GM21619 (cell line): ENCODE data around the gene DIS3L2.
"Not testable (repeated sequence)": the region's sequence is repeated elsewhere in the genome, so short reads cannot be mapped to it uniquely, and the experiment has no call there.

Experiments
- ATAC-seq: cut with Tn5 transposase; IDR thresholded peaks from one replicate; pipeline ENCODE4 v1.9.1; 2021; ENCODE audit not compliant: unreplicated experiment

The DIS3L2 gene

GRCh38 chr2:231928901-231929725 lies 32.4 kb upstream of the DIS3L2 start:
- ATAC-seq = no peak

- no peak for ATAC-seq
Observed at GRCh38 chr2:231929961-231930592, 31.4 kb upstream of the DIS3L2 start.

GRCh38 chr2:231930593-231931281 lies 30.8 kb upstream of the DIS3L2 start:
- ATAC-seq = no peak

GRCh38 chr2:231931481-231931915 lies 30.0 kb upstream of the DIS3L2 start:
- no peak for ATAC-seq

GRCh38 chr2:231932711-231932970 lies 28.9 kb upstream of the DIS3L2 start:
- ATAC-seq = no peak

GRCh38 chr2:231932985-231933915 lies 28.3 kb upstream of the DIS3L2 start:
- no peak for ATAC-seq

GRCh38 chr2:231933916-231934401 lies 27.6 kb upstream of the DIS3L2 start:
- ATAC-seq = no peak

- no peak for ATAC-seq
Observed at GRCh38 chr2:231934441-231935206, 26.9 kb upstream of the DIS3L2 start.

- no peak for ATAC-seq
Observed at GRCh38 chr2:231935207-231935524, 26.3 kb upstream of the DIS3L2 start.

- ATAC-seq = no peak
Observed at GRCh38 chr2:231935815-231936214, 25.7 kb upstream of the DIS3L2 start.

GRCh38 chr2:231936491-231936890 lies 25.0 kb upstream of the DIS3L2 start:
- no peak for ATAC-seq

GRCh38 chr2:231937057-231937456 lies 24.5 kb upstream of the DIS3L2 start:
- ATAC-seq = no peak

- ATAC-seq = no peak
Observed at GRCh38 chr2:231939022-231939421, 22.5 kb upstream of the DIS3L2 start.

GRCh38 chr2:231940795-231941194 lies 20.7 kb upstream of the DIS3L2 start:
- ATAC-seq = no peak

GRCh38 chr2:231941673-231942072 lies 19.8 kb upstream of the DIS3L2 start:
- no peak for ATAC-seq

- no peak for ATAC-seq
Observed at GRCh38 chr2:231942180-231942579, 19.3 kb upstream of the DIS3L2 start.

- ATAC-seq = no peak
Observed at GRCh38 chr2:231946241-231946814, 15.2 kb upstream of the DIS3L2 start.

GRCh38 chr2:231947112-231947511 lies 14.4 kb upstream of the DIS3L2 start:
- ATAC-seq = not testable (repeated sequence)

- no peak for ATAC-seq
Observed at GRCh38 chr2:231947694-231948093, 13.8 kb upstream of the DIS3L2 start.

- no peak for ATAC-seq
Observed at GRCh38 chr2:231951452-231952035, 10.0 kb upstream of the DIS3L2 start.
